GM12875 (cell line): ENCODE data around the gene ANKLE2.

ENCODE experiments used
- H3K4me3 ChIP-seq: one replicate; pipeline ENCODE4 v1.5.1; 2011; ENCODE audit warnings: low read depth, low read length, control low read depth
- TF ChIP-seq, protein P1 (sequence below): IDR thresholded peaks from 2 replicates; pipeline ENCODE4 v1.5.1; 2011; ENCODE audit warnings: low read depth, mild to moderate bottlenecking, control low read depth, inconsistent platforms, low read length, moderate library complexity, borderline replicate concordance; ENCODE audit not compliant: insufficient read depth

ANKLE2 gene

GRCh38 chr12:132687211-132688164 is 74.1 kb downstream of the ANKLE2 start, which contains the start of the genes POLE and PXMP2:
TSS of gene POLE (minus strand) at chr12:132687342. CDS start at chr12:132687315, 27 bp downstream.
TSS of gene PXMP2 (plus strand) at chr12:132687587. CDS start at chr12:132687671, 84 bp downstream.
- TF ChIP-seq, protein P1, sequence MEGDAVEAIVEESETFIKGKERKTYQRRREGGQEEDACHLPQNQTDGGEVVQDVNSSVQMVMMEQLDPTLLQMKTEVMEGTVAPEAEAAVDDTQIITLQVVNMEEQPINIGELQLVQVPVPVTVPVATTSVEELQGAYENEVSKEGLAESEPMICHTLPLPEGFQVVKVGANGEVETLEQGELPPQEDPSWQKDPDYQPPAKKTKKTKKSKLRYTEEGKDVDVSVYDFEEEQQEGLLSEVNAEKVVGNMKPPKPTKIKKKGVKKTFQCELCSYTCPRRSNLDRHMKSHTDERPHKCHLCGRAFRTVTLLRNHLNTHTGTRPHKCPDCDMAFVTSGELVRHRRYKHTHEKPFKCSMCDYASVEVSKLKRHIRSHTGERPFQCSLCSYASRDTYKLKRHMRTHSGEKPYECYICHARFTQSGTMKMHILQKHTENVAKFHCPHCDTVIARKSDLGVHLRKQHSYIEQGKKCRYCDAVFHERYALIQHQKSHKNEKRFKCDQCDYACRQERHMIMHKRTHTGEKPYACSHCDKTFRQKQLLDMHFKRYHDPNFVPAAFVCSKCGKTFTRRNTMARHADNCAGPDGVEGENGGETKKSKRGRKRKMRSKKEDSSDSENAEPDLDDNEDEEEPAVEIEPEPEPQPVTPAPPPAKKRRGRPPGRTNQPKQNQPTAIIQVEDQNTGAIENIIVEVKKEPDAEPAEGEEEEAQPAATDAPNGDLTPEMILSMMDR = no peak

DNA sequence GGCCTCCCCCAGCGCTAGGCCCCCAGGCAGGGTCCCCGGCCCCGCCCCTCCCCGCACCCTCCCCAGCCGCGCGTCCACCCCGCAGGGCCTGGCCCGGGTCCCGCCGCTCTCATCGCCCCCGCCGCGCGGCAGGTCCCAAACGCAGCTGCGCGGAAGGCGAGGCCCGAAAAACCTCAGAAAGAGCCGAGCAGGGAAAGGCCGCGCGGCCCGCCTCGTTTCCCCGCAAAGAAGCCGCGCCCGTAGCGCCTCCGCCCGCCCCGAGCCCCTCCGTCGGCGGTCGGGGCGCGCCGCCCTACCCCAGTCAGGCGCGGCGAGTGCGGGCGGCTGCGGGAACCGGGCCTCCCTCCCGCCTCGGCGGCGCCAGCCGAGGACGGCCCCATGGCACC is 74.8 kb downstream of the ANKLE2 start:
- H3K4me3 ChIP-seq = peak overlapping the region; percentile 78
- TF ChIP-seq, protein P1 = no peak

More at GRCh38 chr12:132687211-132688164, 74.1 kb downstream of the ANKLE2 start, which contains the start of the genes POLE and PXMP2:
- H3K4me3 ChIP-seq = peak within 1 kb of the TSS; percentile 78

DNA sequence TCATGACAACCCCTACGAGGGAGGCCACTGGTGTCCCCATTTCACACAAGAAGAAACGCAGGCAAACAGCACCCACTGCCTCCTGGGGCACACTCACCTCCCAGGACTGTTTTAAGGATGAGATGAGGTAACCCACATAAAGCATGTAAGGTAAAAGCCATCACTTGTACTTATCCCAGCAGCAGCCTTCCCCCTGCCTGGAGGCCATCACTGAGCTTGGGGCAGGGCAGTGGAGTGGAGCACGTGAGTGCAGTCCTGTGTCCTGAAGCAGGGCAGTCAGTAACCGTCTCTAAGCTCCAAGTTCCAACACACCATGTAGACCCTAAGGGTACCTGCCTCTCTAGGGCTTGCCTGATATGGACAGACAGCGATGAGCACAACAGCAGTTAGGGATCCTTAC is 76.2 kb downstream of the ANKLE2 start:
- TF ChIP-seq, protein P1 = no peak
- H3K4me3 ChIP-seq = no peak overlapping the region

DNA sequence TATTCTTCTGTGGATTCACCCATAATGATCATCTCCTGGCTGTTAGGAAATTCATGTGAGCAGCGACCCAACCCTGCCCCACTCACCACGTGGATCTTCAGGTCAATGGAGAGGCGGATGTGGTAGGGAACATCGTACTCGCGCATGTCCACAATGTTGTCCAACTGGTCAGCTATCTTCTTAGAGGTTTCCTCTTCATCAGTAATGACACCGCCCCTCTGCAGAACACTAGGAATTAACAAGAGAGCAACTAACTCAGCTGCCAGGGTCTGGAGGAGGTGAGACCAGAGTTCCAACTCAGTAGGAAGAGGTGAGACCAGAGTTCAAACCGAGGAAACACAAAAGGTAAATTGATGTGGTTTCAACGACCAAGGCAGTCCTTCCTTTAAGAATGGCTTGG is 84.1 kb downstream of the ANKLE2 start:
- H3K4me3 ChIP-seq = no peak overlapping the region
- TF ChIP-seq, protein P1 = no peak

DNA sequence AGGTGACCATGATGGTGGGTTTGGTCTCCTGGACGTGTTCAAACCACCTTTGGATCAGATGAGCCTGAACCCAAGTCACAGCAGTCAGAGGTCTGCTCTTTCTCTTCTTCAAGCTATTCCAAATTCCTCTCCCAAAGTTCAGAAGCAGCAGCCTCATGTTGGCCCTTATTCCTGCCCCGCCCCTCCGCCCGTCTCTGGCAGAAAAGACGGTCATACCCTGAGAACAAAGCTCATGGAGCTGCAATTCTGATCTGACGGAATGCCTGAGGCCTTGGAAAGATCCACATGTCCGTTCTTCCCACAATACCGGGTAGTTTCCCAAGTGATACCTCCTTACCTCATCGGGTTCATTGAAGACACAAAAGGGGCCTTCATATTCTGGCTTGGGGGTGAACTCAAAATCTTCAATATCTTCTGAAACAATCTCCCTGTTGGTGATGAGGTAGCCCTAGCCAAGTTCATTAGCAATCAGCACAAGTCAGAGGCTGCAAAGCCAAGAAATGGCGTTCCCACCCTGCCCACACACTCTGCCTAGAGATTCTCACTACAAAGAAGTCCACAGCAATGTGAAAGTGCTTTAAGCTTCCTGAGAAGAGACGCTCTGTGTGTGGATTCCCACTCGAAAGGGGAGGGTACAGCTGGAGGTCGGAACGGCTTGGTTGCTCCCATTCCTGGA is 85.7 kb downstream of the ANKLE2 start:
- no peak overlapping the region for H3K4me3 ChIP-seq
- TF ChIP-seq, protein P1 = no peak
